Right atrium auricular region (tissue), 2 donors: ENCODE measurements around the gene CD300LF. TPM values are rescaled to one million over a fixed set of nuclear protein-coding genes. Genes with fewer than 3 reads are reported as not detected.

Experiments
- DNase-seq: peaks from one replicate; pipeline ENCODE4 v3.0.0-alpha.2; 2019; ENCODE audit warnings: low spot score
- H3K27ac ChIP-seq, 2 donors: fragments of 200-600 bp; sonication (generic); 1 replicate in 1 of 2; 2 replicates in 1 of 2; pipeline ENCODE4 v1.5.1; 2016 to 2019
- H3K27me3 ChIP-seq, 2 donors: fragments of 200-600 bp; sonication (generic); one replicate each; pipeline versions ENCODE4 v1.5.1 to v1.6.0; 2017 to 2019
- H3K36me3 ChIP-seq: fragments of 200-600 bp; sonication (generic); one replicate; pipeline ENCODE4 v1.5.1; 2016
- H3K4me1 ChIP-seq, 2 donors: fragments of 200-600 bp; sonication (generic); one replicate each; pipeline versions ENCODE4 v1.5.1 to v1.6.0; 2017 to 2019
- H3K4me3 ChIP-seq, 2 donors: fragments of 200-600 bp; sonication (generic); 1 replicate in 1 of 2; 2 replicates in 1 of 2; pipeline ENCODE4 v1.5.1; 2017 to 2019; ENCODE audit warnings: mild to moderate bottlenecking in 1 of 2, moderate library complexity in 1 of 2
- H3K9me3 ChIP-seq, 2 donors: fragments of 200-600 bp; sonication (generic); one replicate each; pipeline ENCODE4 v1.5.1; 2019
- CTCF ChIP-seq, 2 donors: fragments of 200-600 bp; sonication (generic); IDR thresholded peaks; one replicate each; pipeline ENCODE4 v1.5.1; 2019; ENCODE audit warnings: antibody characterized with exemption in 2 of 2
- total RNA-seq, 2 donors: library from RNA; depleted of rRNA; stranded (reverse); fragments of >200 nt; gene quantifications; one replicate each; pipeline ENCODE4 v1.1.0, GENCODE V29; 2016

The CD300LF gene
- total RNA-seq, 2 donors from 2014 or later, result 0.71 TPM; not detected in 1

- Histone ChIP-seq H3K4me3 (no peak overlapping the region), H3K27ac (no peak overlapping the region), H3K27me3 (no peaks in the 10 kb centered on the region), H3K9me3 (no peaks in the 10 kb centered on the region), H3K4me1 (no peaks in the 10 kb centered on the region), H3K36me3 (no peaks in the 10 kb centered on the region)
- TF ChIP-seq CTCF (IDR thresholded peaks at IDR 0.05), result no peak
- no peak for DNase-seq
These were observed 54.1 kb downstream of the CD300LF start for GRCh38 chr17:74658620-74659019.

- Histone ChIP-seq H3K36me3 (no peaks in the 10 kb centered on the region), H3K4me3 (no peak overlapping the region), H3K27me3 (no peaks in the 10 kb centered on the region), H3K27ac (no peak overlapping the region), H3K4me1 (no peaks in the 10 kb centered on the region), H3K9me3 (no peaks in the 10 kb centered on the region)
- no peak for TF ChIP-seq CTCF (IDR thresholded peaks at IDR 0.05)
- no peak for DNase-seq
These were observed 58.0 kb downstream of the CD300LF start for GRCh38 chr17:74654742-74655141.

GRCh38 chr17:74652020-74652419 is 60.7 kb downstream of the CD300LF start:
- H3K36me3 ChIP-seq, result no peaks in the 10 kb centered on the region

GRCh38 chr17:74649909-74650308 is 62.8 kb downstream of the CD300LF start:
- Histone ChIP-seq H3K27me3 (no peaks in the 10 kb centered on the region), H3K9me3 (no peaks in the 10 kb centered on the region), H3K4me1 (no peaks in the 10 kb centered on the region), H3K36me3 (no peaks in the 10 kb centered on the region), H3K27ac (no peak overlapping the region), H3K4me3 (no peak overlapping the region)
- no peak for TF ChIP-seq CTCF (IDR thresholded peaks at IDR 0.05)
- no peak for DNase-seq

More at GRCh38 chr17:74652020-74652419, 60.7 kb downstream of the CD300LF start:
- no peak overlapping the region for H3K4me3 ChIP-seq
- no peak overlapping the region for H3K27ac ChIP-seq
- H3K4me1 ChIP-seq, result no peaks in the 10 kb centered on the region
- DNase-seq, result no peak
- no peaks in the 10 kb centered on the region for H3K9me3 ChIP-seq
- TF ChIP-seq CTCF (IDR thresholded peaks at IDR 0.05), result no peak
- no peaks in the 10 kb centered on the region for H3K27me3 ChIP-seq

GRCh38 chr17:74647871-74648672 is 64.7 kb downstream of the CD300LF start:
- Histone ChIP-seq H3K4me3 (no peak overlapping the region), H3K4me1 (no peaks in the 10 kb centered on the region), H3K9me3 (no peaks in the 10 kb centered on the region), H3K27ac (no peak overlapping the region), H3K27me3 (no peaks in the 10 kb centered on the region), H3K36me3 (no peaks in the 10 kb centered on the region)
- TF ChIP-seq CTCF (IDR thresholded peaks at IDR 0.05), result no peak
- no peak for DNase-seq

GRCh38 chr17:74646231-74646630 is 66.5 kb downstream of the CD300LF start:
- H3K4me3 ChIP-seq, result no peak overlapping the region
- no peak for DNase-seq
- no peaks in the 10 kb centered on the region for H3K9me3 ChIP-seq
- no peaks in the 10 kb centered on the region for H3K27me3 ChIP-seq
- H3K36me3 ChIP-seq, result no peaks in the 10 kb centered on the region
- peak in 1 of 2 donors; percentile 22 for TF ChIP-seq CTCF (IDR thresholded peaks at IDR 0.05)
- no peak overlapping the region for H3K27ac ChIP-seq
- H3K4me1 ChIP-seq, result no peaks in the 10 kb centered on the region
